ENCODE measurements around the gene GET4.

DNA sequence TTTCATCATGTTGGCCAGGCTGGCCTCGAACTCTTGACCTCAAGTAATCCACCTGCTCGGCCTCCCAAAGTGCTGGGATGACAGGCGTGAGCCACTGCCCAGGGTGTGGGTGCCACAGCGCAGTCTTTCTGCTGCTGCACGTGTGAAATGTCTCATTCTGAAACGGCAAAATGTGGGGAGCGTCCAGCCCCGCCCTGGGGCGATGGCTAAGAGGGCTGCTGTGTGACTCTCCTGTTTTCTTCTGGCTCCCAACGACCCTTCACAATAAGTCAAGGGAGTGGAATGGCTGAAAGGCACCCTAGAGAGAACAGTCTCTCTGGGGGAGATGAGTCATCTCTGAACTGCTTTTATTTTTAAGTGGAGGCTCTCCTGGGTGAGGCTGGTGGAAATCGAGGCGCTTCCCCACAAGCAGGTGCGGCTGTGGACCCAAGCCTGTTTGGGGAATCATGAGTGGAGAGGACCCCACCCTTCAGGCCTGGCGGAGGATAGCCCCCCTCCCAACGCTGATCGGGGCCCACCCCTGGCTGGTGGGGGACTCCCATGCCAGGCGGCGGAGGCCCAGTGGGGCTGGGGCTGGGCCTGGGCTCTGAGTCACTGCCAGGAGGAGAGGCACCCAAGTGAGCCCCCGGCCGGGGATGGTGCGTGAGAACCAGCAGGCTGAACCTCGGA, 60.2 kb downstream of the GET4 start:
- TF ChIP-seq POLR2AphosphoS5 (IDR thresholded peaks at IDR 0.05; ENCODE audit: low read depth, low read length) (no peak), TAF1 (IDR thresholded peaks at IDR 0.05; ENCODE audit: low read depth, low read length) (no peak), POLR2A (IDR thresholded peaks at IDR 0.05; ENCODE audit: low read depth, low read length) (no peak)
